Prostate gland (tissue), 2 donors: ENCODE data around the gene WIF1. TPM values are rescaled to one million over a fixed set of nuclear protein-coding genes. Genes with fewer than 3 reads are reported as not detected.

Experiments used
- DNase-seq: peaks from one replicate; pipeline ENCODE4 v3.0.0-alpha.2; 2019; ENCODE audit warnings: low spot score
- H3K27ac ChIP-seq, 2 donors: fragments of 200-600 bp; sonication (generic); 2 replicates each; pipeline ENCODE4 v1.5.1; 2017 to 2019
- H3K27me3 ChIP-seq: fragments of 200-600 bp; sonication (generic); replicated peaks from 2 replicates; pipeline ENCODE4 v1.5.1; 2019; ENCODE audit not compliant: insufficient read depth
- H3K36me3 ChIP-seq, 2 donors: fragments of 200-600 bp; sonication (generic); 1 replicate in 1 of 2; 2 replicates in 1 of 2; pipeline versions ENCODE4 v1.5.1 to v1.8.1; 2017 to 2019
- H3K4me1 ChIP-seq: fragments of 200-600 bp; sonication (generic); replicated peaks from 2 replicates; pipeline ENCODE4 v1.5.1; 2019
- H3K4me3 ChIP-seq, 2 donors: fragments of 200-600 bp; sonication (generic); 2 replicates each; pipeline ENCODE4 v1.5.1; 2017 to 2019
- H3K9me3 ChIP-seq: fragments of 200-600 bp; sonication (generic); 2 replicates; pipeline ENCODE4 v1.5.1; 2017
- CTCF ChIP-seq, 4 experiments: fragments of 200-600 bp in 2 of 4; fragments of 450-650 bp in 2 of 4; sonication (generic) in 2 of 4; IDR thresholded peaks; 1 replicate in 3 of 4; 2 replicates in 1 of 4; pipeline ENCODE4 v1.5.1; 2016 to 2019; ENCODE audit warnings: antibody characterized with exemption in 4 of 4, mild to moderate bottlenecking in 2 of 4, moderate library complexity in 2 of 4
- POLR2A ChIP-seq: fragments of 450-650 bp; IDR thresholded peaks from one replicate; pipeline ENCODE4 v1.6.1; 2016; ENCODE audit warnings: antibody characterized with exemption, mild to moderate bottlenecking
- POLR2AphosphoS5 ChIP-seq: sonication (generic); formaldehyde crosslinking; IDR thresholded peaks from one replicate; pipeline ENCODE4 v1.6.1; 2017; ENCODE audit warnings: antibody characterized with exemption
- WGBS: methylation state at CpG from one replicate; pipeline ENCODE4 v1.1.5; 2018; 5-methylcytosine and 5-hydroxymethylcytosine counted together
- intact Hi-C: fragments of 100-400 bp; cut with DNase I; formaldehyde crosslinking; loops from one replicate; pipeline ENCODE4 v1.14.2; 2022
- total RNA-seq, 2 donors: library from RNA; depleted of rRNA; stranded (reverse); fragments of >200 nt; gene quantifications; one replicate each; pipeline ENCODE4 v1.1.0, GENCODE V29; 2016

Gene WIF1
- total RNA-seq: 10 to 100 TPM in 1 of 2 donors, 1 to 10 TPM in 1; 6.8 to 45.8 TPM

GRCh38 chr12:65121049-65121955, at the start of gene WIF1:
Gene WIF1, minus strand, starts transcription at chr12:65121305. Its CDS starts 114 bp downstream, at chr12:65121191.
- no peaks in the 10 kb centered on the region for H3K27me3 ChIP-seq
- TF ChIP-seq POLR2A (no peak), POLR2AphosphoS5 (no peak), CTCF (IDR thresholded peaks at IDR 0.05) (no peak)
- no peaks in the 10 kb centered on the region for H3K36me3 ChIP-seq
- no peaks in the 10 kb centered on the region for H3K4me1 ChIP-seq
- WGBS: 9% methylated on average over 73 of the region's 73 CpGs
- H3K4me3 ChIP-seq: peak within 1 kb of the TSS; percentile 13 to 17
- H3K27ac ChIP-seq: no peak within 1 kb of the TSS
- H3K9me3 ChIP-seq: no peaks in the 10 kb centered on the region
- intact Hi-C loops: no loop called here
- DNase-seq: peak; percentile 39

- H3K36me3 ChIP-seq: no peaks in the 10 kb centered on the region
- WGBS: 1% methylated on average over 47 of the region's 47 CpGs
- H3K9me3 ChIP-seq: no peaks in the 10 kb centered on the region
- peak overlapping the region; percentile 86 to 88 for H3K27ac ChIP-seq
- DNase-seq: peak; percentile 36
- H3K27me3 ChIP-seq: no peaks in the 10 kb centered on the region
- peak overlapping the region; percentile 76 to 81 for H3K4me3 ChIP-seq
- intact Hi-C loops: no loop called here
- no peak for TF ChIP-seq CTCF (IDR thresholded peaks at IDR 0.05)
- TF ChIP-seq POLR2A: no peak
- no peak for TF ChIP-seq POLR2AphosphoS5
- H3K4me1 ChIP-seq: peaks cover 6% of the 10 kb centered on the region
Measured at GRCh38 chr12:65170209-65170881, 49.2 kb upstream of the WIF1 start.

GRCh38 chr12:65169320-65170208, 48.5 kb upstream of the WIF1 start, which contains the start of gene LEMD3:
Gene LEMD3, plus strand, starts transcription at chr12:65169583. Its CDS starts 14 bp downstream, at chr12:65169597.
- Histone ChIP-seq H3K27me3 (no peaks in the 10 kb centered on the region), H3K27ac (peak within 1 kb of the TSS; percentile 86 to 88), H3K36me3 (no peaks in the 10 kb centered on the region), H3K4me3 (peak within 1 kb of the TSS; percentile 76 to 81), H3K9me3 (no peaks in the 10 kb centered on the region), H3K4me1 (peaks cover 6% of the 10 kb centered on the region)
- under 1% methylated on average over 87 of the region's 91 CpGs for whole genome bisulfite sequencing
- TF ChIP-seq POLR2AphosphoS5 (peak; percentile 96), CTCF (IDR thresholded peaks at IDR 0.05) (no peak), POLR2A (peak; percentile 92)
- peak; percentile 97 for DNase-seq
- intact Hi-C loops: loop anchor here (10.0 kb wide), 1 partner anchor 55 kb away; no protein-coding TSS in a partner anchor

- H3K27ac ChIP-seq: peak overlapping the region; percentile 86 to 88
- H3K4me3 ChIP-seq: peak overlapping the region; percentile 76 to 81
- no peak for TF ChIP-seq POLR2AphosphoS5
- no peak for TF ChIP-seq POLR2A
- TF ChIP-seq CTCF (IDR thresholded peaks at IDR 0.05): no peak
- H3K36me3 ChIP-seq: no peaks in the 10 kb centered on the region
- H3K9me3 ChIP-seq: no peaks in the 10 kb centered on the region
- H3K27me3 ChIP-seq: no peaks in the 10 kb centered on the region
- DNase-seq: no peak
- intact Hi-C loops: loop anchor here (10.0 kb wide), 1 partner anchor 56 kb away; no protein-coding TSS in a partner anchor
- H3K4me1 ChIP-seq: peaks cover 6% of the 10 kb centered on the region
- 8% methylated on average over 11 of the region's 11 CpGs for WGBS
Measured at GRCh38 chr12:65168681-65169319, 47.7 kb upstream of the WIF1 start.
